ENCODE measurements around the gene AMBP. TPM values are rescaled to one million over a fixed set of nuclear protein-coding genes. Genes with fewer than 3 reads are reported as not detected.

Gene AMBP
- total RNA-seq, 1 experiment from 2014 or later = 0.22 TPM

GRCh38 chr9:114117614-114117995 lies 39.5 kb upstream of the AMBP start:
- CTCF ChIA-PET = no interaction called here
- DNase-seq (no peak), ATAC-seq (no peak)

DNA sequence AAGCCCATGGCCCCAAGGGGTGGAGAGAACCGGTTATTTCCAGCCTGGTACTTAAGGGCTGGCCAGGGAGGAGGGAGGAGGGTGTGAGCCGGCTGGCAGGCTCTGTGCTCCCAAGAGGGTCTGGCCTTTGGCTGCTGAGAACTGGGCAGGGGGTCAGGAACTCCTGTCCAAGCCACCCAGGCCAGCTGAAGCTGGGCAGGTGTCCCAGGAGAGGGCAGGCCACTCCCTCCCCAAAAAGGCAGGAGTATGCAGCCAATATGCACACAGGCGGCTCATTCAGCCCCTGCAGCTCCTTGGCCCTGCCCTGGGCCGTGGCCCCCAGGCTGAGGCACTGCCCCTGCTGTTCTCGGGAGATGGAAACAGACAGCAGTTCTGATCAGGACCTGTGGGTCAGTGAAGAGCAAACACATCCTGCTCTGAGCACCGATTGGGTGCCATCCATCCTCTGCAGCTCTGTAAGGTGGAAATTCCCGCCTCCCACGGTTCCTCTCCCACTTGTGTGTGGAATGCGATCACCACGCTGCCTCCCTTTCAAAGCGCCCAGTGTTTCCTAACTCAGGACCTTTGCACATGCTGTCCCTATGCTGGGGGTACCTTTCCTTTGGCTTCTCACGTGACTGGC lies 38.1 kb upstream of the AMBP start:
- H3K4me2 ChIP-seq (ENCODE audit: low read length) = no peak overlapping the region
- peaks cover 3% of the 10 kb centered on the region; the same call in 1 of the 2 replicates for H3K4me1 ChIP-seq (ENCODE audit: insufficient read depth, low read length)
- H3K27ac ChIP-seq (ENCODE audit: low read length) = no peak overlapping the region
- intact Hi-C loops (cut with micrococcal nuclease) = no loop called here
- H4K20me1 ChIP-seq (ENCODE audit: low read length) = no peaks in the 10 kb centered on the region
- H3K27me3 ChIP-seq (ENCODE audit: low read length) = no peaks in the 10 kb centered on the region
- H3K9me2 ChIP-seq (replicated peaks; ENCODE audit: low read length) = no peaks in the 10 kb centered on the region
- no peak for TF ChIP-seq EZH2 (IDR thresholded peaks at IDR 0.05; ENCODE audit: low read length, unreplicated experiment)
- no peak for TF ChIP-seq CTCF (conservative IDR thresholded peaks at IDR 0.05; ENCODE audit: low read depth, low read length)
- TF ChIP-seq EZH2phosphoT487 (IDR thresholded peaks at IDR 0.05; ENCODE audit: borderline replicate concordance, low read length) = no peak
- no peaks in the 10 kb centered on the region for H3K9me3 ChIP-seq (ENCODE audit: low read length)
- no peaks in the 10 kb centered on the region for H3K36me3 ChIP-seq (ENCODE audit: low read depth, low read length)
- ATAC-seq (no peak), DNase-seq (no peak)
- H3K9ac ChIP-seq (ENCODE audit: low read length) = no peak overlapping the region
- H3K79me2 ChIP-seq (ENCODE audit: low read length) = no peaks in the 10 kb centered on the region
- H3K4me3 ChIP-seq (ENCODE audit: low read length) = no peak overlapping the region
- CTCF ChIA-PET = no interaction called here
- H2AFZ ChIP-seq (ENCODE audit: low read length) = no peak overlapping the region
- POLR2A ChIA-PET (ENCODE audit: unreplicated experiment) = no interaction called here
- no TSS peak for BruUV-seq (replicated peaks)
- H3F3A ChIP-seq (ENCODE audit: low read length, unreplicated experiment) = no peaks in the 10 kb centered on the region

More at GRCh38 chr9:114117614-114117995, 39.5 kb upstream of the AMBP start:
- H3K4me2 ChIP-seq (ENCODE audit: low read length) = no peak overlapping the region
- no peaks in the 10 kb centered on the region for H3K9me3 ChIP-seq (ENCODE audit: low read length)
- H3K27me3 ChIP-seq (ENCODE audit: low read length) = no peaks in the 10 kb centered on the region
- H3K79me2 ChIP-seq (ENCODE audit: low read length) = no peaks in the 10 kb centered on the region
- H3K4me3 ChIP-seq (ENCODE audit: low read length) = no peak overlapping the region
- BruUV-seq (replicated peaks) = no TSS peak
- no peak overlapping the region for H3K9ac ChIP-seq (ENCODE audit: low read length)
- 0 out of 2 replicates have a peak overlapping the region, but pooled peaks have one; percentile 18 for H2AFZ ChIP-seq (ENCODE audit: low read length)
- no peaks in the 10 kb centered on the region for H3K36me3 ChIP-seq (ENCODE audit: low read depth, low read length)
- intact Hi-C loops (cut with micrococcal nuclease) = no loop called here
- no peaks in the 10 kb centered on the region for H3K9me2 ChIP-seq (replicated peaks; ENCODE audit: low read length)
- H4K20me1 ChIP-seq (ENCODE audit: low read length) = no peaks in the 10 kb centered on the region
- no peak for TF ChIP-seq CTCF (conservative IDR thresholded peaks at IDR 0.05; ENCODE audit: low read depth, low read length)
- no peak for TF ChIP-seq EZH2 (IDR thresholded peaks at IDR 0.05; ENCODE audit: low read length, unreplicated experiment)
- no peak for TF ChIP-seq EZH2phosphoT487 (IDR thresholded peaks at IDR 0.05; ENCODE audit: borderline replicate concordance, low read length)
- H3F3A ChIP-seq (ENCODE audit: low read length, unreplicated experiment) = no peaks in the 10 kb centered on the region
- no peak overlapping the region for H3K27ac ChIP-seq (ENCODE audit: low read length)
- POLR2A ChIA-PET (ENCODE audit: unreplicated experiment) = interaction anchor here (0.6 kb wide), 1 partner anchor 421 kb away, joined by 4 read pairs; no protein-coding TSS in a partner anchor
- H3K4me1 ChIP-seq (ENCODE audit: insufficient read depth, low read length) = peaks cover 3% of the 10 kb centered on the region; the same call in 1 of the 2 replicates

- Histone ChIP-seq H3K4me2 (ENCODE audit: low read length) (no peak overlapping the region), H3K27me3 (ENCODE audit: low read length) (no peaks in the 10 kb centered on the region), H3K36me3 (ENCODE audit: low read depth, low read length) (no peaks in the 10 kb centered on the region), H3K4me3 (ENCODE audit: low read length) (no peak overlapping the region), H3K4me1 (ENCODE audit: insufficient read depth, low read length) (peaks cover 4% of the 10 kb centered on the region; the same call in 1 of the 2 replicates), H3F3A (ENCODE audit: low read length, unreplicated experiment) (no peaks in the 10 kb centered on the region), H3K9me2 (replicated peaks; ENCODE audit: low read length) (no peaks in the 10 kb centered on the region), H3K9me3 (ENCODE audit: low read length) (no peaks in the 10 kb centered on the region), H3K27ac (ENCODE audit: low read length) (no peak overlapping the region), H2AFZ (ENCODE audit: low read length) (no peak overlapping the region), H4K20me1 (ENCODE audit: low read length) (no peaks in the 10 kb centered on the region), H3K9ac (ENCODE audit: low read length) (no peak overlapping the region), H3K79me2 (ENCODE audit: low read length) (no peaks in the 10 kb centered on the region)
- intact Hi-C loops (cut with micrococcal nuclease) = no loop called here
- DNase-seq (no peak), ATAC-seq (no peak)
- POLR2A ChIA-PET (ENCODE audit: unreplicated experiment) = no interaction called here
- CTCF ChIA-PET = no interaction called here
- TF ChIP-seq CTCF (conservative IDR thresholded peaks at IDR 0.05; ENCODE audit: low read depth, low read length) (no peak), EZH2 (IDR thresholded peaks at IDR 0.05; ENCODE audit: low read length, unreplicated experiment) (no peak), EZH2phosphoT487 (IDR thresholded peaks at IDR 0.05; ENCODE audit: borderline replicate concordance, low read length) (no peak)
- no TSS peak for BruUV-seq (replicated peaks)
These were observed 37.6 kb upstream of the AMBP start for GRCh38 chr9:114115654-114116125.

Measured in PC-3 (cell line).